HepG2 (cell line): Measurements from ENCODE around the gene MMP25. TPM values are rescaled to one million over a fixed set of nuclear protein-coding genes. Genes with fewer than 3 reads are reported as not detected.

Experiments
- ATAC-seq: fragments of 200-7000 bp; cut with Tn5 transposase; 3 replicates; pipeline ENCODE4 v1.9.1; 2020; ENCODE audit warnings: mild to moderate bottlenecking, moderate library complexity
- BruUV-seq: library from RNA; stranded (reverse); fragments of 400-500 nt; replicated peaks from 2 replicates; lab custom pipeline; 2021; lab: Mats Ljungman, UMichigan
- CTCF ChIA-PET: fragments of 300-600 bp; formaldehyde crosslinking; extraction: SDS; loops from one replicate; lab custom pipeline; 2021; ENCODE audit warnings: low total read pairs, inconsistent platforms, low intra/inter-chr PET ratio; lab: Yijun Ruan, JAX
- POLR2A ChIA-PET: fragments of 350-600 bp; sonication (Branson Sonifier 250); formaldehyde crosslinking; loops from one replicate; lab custom pipeline; 2020; ENCODE audit warnings: antibody characterized with exemption, inconsistent platforms; lab: Yijun Ruan, JAX
- DNase-seq: peaks from one replicate; pipeline ENCODE4 v3.0.0-alpha.2; 2015; ENCODE audit warnings: low spot score
- FAIRE-seq: peaks from 3 replicates; lab custom pipeline; 2011; peaks lifted over from hg19 to GRCh38; lab: Jason Lieb, UNC
- H2AFZ ChIP-seq: one replicate; pipeline ENCODE4 v1.6.1; 2011; ENCODE audit warnings: low read length, inconsistent platforms
- H3K27ac ChIP-seq: fragments of 300-600 bp; 3 replicates; pipeline ENCODE4 v1.8.0; 2011; ENCODE audit warnings: mixed run types, mild to moderate bottlenecking, mixed read lengths, low read length, inconsistent platforms; ENCODE audit not compliant: insufficient read depth; ENCODE audit errors: extremely low read length
- H3K27me3 ChIP-seq, 2 experiments: fragments of 200-600 bp in 1 of 2; 2 replicates in 1 of 2; 3 replicates in 1 of 2; pipeline versions ENCODE4 v1.6.0 to v1.8.0; 2011; ENCODE audit warnings: low read length in 2 of 2, mild to moderate bottlenecking in 2 of 2, moderate library complexity in 2 of 2, inconsistent platforms in 1 of 2; ENCODE audit not compliant: insufficient read depth in 2 of 2, control insufficient read depth in 1 of 2
- H3K36me3 ChIP-seq, 2 experiments: fragments of 200-600 bp in 1 of 2; replicated peaks in 1 of 2; 2 replicates in 1 of 2; 3 replicates in 1 of 2; pipeline versions ENCODE4 v1.5.1 to v1.8.0; 2011; ENCODE audit warnings: low read length in 2 of 2, inconsistent platforms in 1 of 2; ENCODE audit not compliant: insufficient read depth in 2 of 2, control insufficient read depth in 1 of 2
- H3K4me1 ChIP-seq: 2 replicates; pipeline ENCODE4 v1.5.1; 2012; ENCODE audit warnings: low read length, inconsistent platforms; ENCODE audit not compliant: insufficient read depth
- H3K4me2 ChIP-seq: 2 replicates; pipeline ENCODE4 v1.6.0; 2011; ENCODE audit warnings: low read depth, low read length, inconsistent platforms
- H3K4me3 ChIP-seq, 3 experiments: fragments of 200-600 bp in 1 of 3; sonication (generic), shearing (Covaris generic) in 1 of 3; replicated peaks in 1 of 3; 2 replicates each; pipeline ENCODE4 v1.5.1; 2011 to 2016; ENCODE audit warnings: low read length in 3 of 3, inconsistent platforms in 2 of 3, low read depth in 2 of 3, mild to moderate bottlenecking in 2 of 3, control low read depth in 1 of 3, mixed read lengths in 1 of 3; ENCODE audit not compliant: insufficient read depth in 1 of 3
- H3K79me2 ChIP-seq: one replicate; pipeline ENCODE4 v1.6.1; 2011; ENCODE audit warnings: low read length, inconsistent platforms; ENCODE audit not compliant: insufficient read depth
- H3K9ac ChIP-seq: 2 replicates; pipeline ENCODE4 v1.6.0; 2011; ENCODE audit warnings: mild to moderate bottlenecking, low read depth, low read length, inconsistent platforms; ENCODE audit not compliant: insufficient read depth
- H3K9me3 ChIP-seq: 2 replicates; pipeline ENCODE4 v1.5.1; 2012; ENCODE audit warnings: mild to moderate bottlenecking, low read length
- H4K20me1 ChIP-seq: 2 replicates; pipeline ENCODE4 v1.6.0; 2011; ENCODE audit warnings: inconsistent platforms, mild to moderate bottlenecking, low read length, moderate library complexity; ENCODE audit not compliant: insufficient read depth
- ATF1 ChIP-seq: IDR thresholded peaks from 2 replicates; pipeline ENCODE4 v1.6.1; 2016; ENCODE audit warnings: mild to moderate bottlenecking, control low read depth
- FOSL2 ChIP-seq: sonication (generic); formaldehyde crosslinking; IDR thresholded peaks from 2 replicates; pipeline ENCODE4 v1.4.0; 2020; ENCODE audit warnings: missing genetic modification reagents
- KDM3A ChIP-seq: IDR thresholded peaks from 2 replicates; pipeline ENCODE4 v1.6.1; 2018; ENCODE audit warnings: low read depth, missing compliant biosample characterization
- MIER2 ChIP-seq: IDR thresholded peaks from 2 replicates; pipeline ENCODE4 v1.6.1; 2016; ENCODE audit warnings: missing biosample characterization, missing genetic modification reagents
- RXRB ChIP-seq: IDR thresholded peaks from 2 replicates; pipeline ENCODE4 v1.6.1; 2016; ENCODE audit warnings: borderline replicate concordance, missing genetic modification reagents, missing compliant biosample characterization
- SMARCE1 ChIP-seq: fragments of 450-650 bp; IDR thresholded peaks from 2 replicates; pipeline ENCODE4 v1.6.1; 2017; ENCODE audit warnings: borderline replicate concordance
- ZKSCAN1 ChIP-seq: fragments of 150-350 bp; IDR thresholded peaks from 2 replicates; pipeline ENCODE4 v1.6.1; 2014; ENCODE audit warnings: low read length
- ZNF263 ChIP-seq: sonication (generic); formaldehyde crosslinking; IDR thresholded peaks from 2 replicates; pipeline ENCODE4 v1.4.0; 2020; ENCODE audit warnings: missing genetic modification reagents
- ZNF274 ChIP-seq: sonication (generic); formaldehyde crosslinking; IDR thresholded peaks from 2 replicates; pipeline ENCODE4 v1.5.1; 2020; ENCODE audit warnings: mild to moderate bottlenecking, missing genetic modification reagents
- ZNF547 ChIP-seq: sonication (generic); formaldehyde crosslinking; IDR thresholded peaks from 2 replicates; pipeline ENCODE4 v1.5.1; 2020; ENCODE audit warnings: mild to moderate bottlenecking, missing genetic modification reagents
- ZNF629 ChIP-seq: sonication (generic); formaldehyde crosslinking; conservative IDR thresholded peaks from 2 replicates; pipeline ENCODE4 v1.5.0; 2020; ENCODE audit warnings: missing genetic modification reagents
- WGBS: methylation state at CpG from one replicate; pipeline ENCODE4 v1.1.6; 2017; ENCODE audit warnings: low lambda C conversion rate; 5-methylcytosine and 5-hydroxymethylcytosine counted together
- in situ Hi-C: cut with HindIII; loops from 2 replicates; pipeline ENCODE4 v1.10.0; 2017; ENCODE audit warnings: low pct_unique_long_range_greater_than_20kb; ENCODE audit not compliant: extremely low pct_ligation_motif_present
- intact Hi-C: fragments of 100-400 bp; cut with micrococcal nuclease; formaldehyde crosslinking; loops from one replicate; pipeline ENCODE4 v1.10.0; 2022; ENCODE audit not compliant: unreplicated experiment
- polyA plus RNA-seq, 8 experiments: library from polyadenylated mRNA; depleted of rRNA in 3 of 8; stranded (reverse) in 7 of 8; unstranded in 1 of 8; fragments of >200 nt; fragmentation: Illumina TruSeq in 4 of 8; extraction: Trizol in 4 of 8; gene quantifications; 2 replicates each; pipeline versions ENCODE4 v1.2.1 to v1.2.3, GENCODE V29; 2011 to 2016; ENCODE audit warnings: low read depth in 4 of 8, missing spikeins in 1 of 8, mixed read lengths in 1 of 8; ENCODE audit not compliant: insufficient read depth in 1 of 8
- total RNA-seq, 5 experiments: library from RNA; depleted of rRNA; stranded (reverse); fragments of >200 nt; fragmentation: Illumina TruSeq; extraction: Trizol; gene quantifications; 2 replicates each; pipeline ENCODE4 v1.2.3, GENCODE V29; 2016; ENCODE audit warnings: low read depth in 1 of 5
- TF ChIP-seq, protein P1 (sequence below): sonication (generic); formaldehyde crosslinking; IDR thresholded peaks from 2 replicates; pipeline ENCODE4 v1.4.0; 2020; ENCODE audit warnings: missing genetic modification reagents, mild to moderate bottlenecking, borderline replicate concordance
- TF ChIP-seq, protein P2 (sequence below): sonication (generic); formaldehyde crosslinking; IDR thresholded peaks from 2 replicates; pipeline ENCODE4 v1.4.0; 2020; ENCODE audit warnings: mild to moderate bottlenecking, missing genetic modification reagents

The MMP25 gene
- total and polyA plus RNA-seq, 2 of the 13 experiments (the other 11 are each of a cell fraction or from before 2014, with no cell fraction given) = 0.04 to 0.08 TPM

DNA sequence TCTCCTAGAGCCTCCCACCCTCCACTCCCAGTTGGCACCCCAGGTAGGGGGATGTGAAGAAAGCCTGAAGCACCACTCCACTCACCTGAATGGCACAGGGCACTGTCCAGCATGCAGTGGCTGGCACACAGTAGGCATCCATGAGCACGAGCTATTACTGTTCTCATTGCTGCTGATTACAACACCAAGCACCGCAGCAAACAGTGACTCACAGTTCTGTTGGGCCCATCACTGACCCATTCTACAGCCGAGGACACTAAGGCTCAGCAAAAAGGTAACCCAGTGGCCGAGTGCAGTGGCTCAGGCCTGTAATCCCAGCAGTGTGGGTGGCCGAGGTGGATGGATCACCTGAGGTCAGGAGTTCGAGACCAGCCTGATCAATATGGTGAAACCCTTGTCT lies 50.0 kb downstream of the MMP25 start:
- 43% methylated on average over 2 of the region's 6 CpGs for WGBS
- CTCF ChIA-PET = interaction anchor here (1.4 kb wide), 1 partner anchor 36 kb away, joined by 7 read pairs; no protein-coding TSS in a partner anchor
- intact Hi-C loops = loop anchor here (5.0 kb wide), 1 partner anchor 36 kb away; no protein-coding TSS in a partner anchor
- no peak overlapping the region for H3K27ac ChIP-seq
- no peaks in the 10 kb centered on the region for H3K79me2 ChIP-seq
- in situ Hi-C loops = no loop called here
- FAIRE-seq (no peak), ATAC-seq (no peak)
- no peaks in the 10 kb centered on the region for H3K36me3 ChIP-seq
- POLR2A ChIA-PET = interaction anchor here (3.3 kb wide), 1 partner anchor 31 kb away, joined by 13 read pairs; the partner anchor contains the start of gene IL32
- no peaks in the 10 kb centered on the region for H4K20me1 ChIP-seq
- H3K27me3 ChIP-seq = peaks cover 0 to 24% of the 10 kb centered on the region in 2 experiments; a peak in 2 of 5 replicates
- peaks cover 42% of the 10 kb centered on the region for H3K4me1 ChIP-seq
- H2AFZ ChIP-seq = no peak overlapping the region
- peak; percentile 73; the same call in 1 of the 2 replicates for TF ChIP-seq ZKSCAN1
- peak; percentile 58 for TF ChIP-seq FOSL2
- TF ChIP-seq ZNF629 (CRISPR knock-in tag) = peak; percentile 79
- TF ChIP-seq RXRB = no peak
- TF ChIP-seq, protein P1, sequence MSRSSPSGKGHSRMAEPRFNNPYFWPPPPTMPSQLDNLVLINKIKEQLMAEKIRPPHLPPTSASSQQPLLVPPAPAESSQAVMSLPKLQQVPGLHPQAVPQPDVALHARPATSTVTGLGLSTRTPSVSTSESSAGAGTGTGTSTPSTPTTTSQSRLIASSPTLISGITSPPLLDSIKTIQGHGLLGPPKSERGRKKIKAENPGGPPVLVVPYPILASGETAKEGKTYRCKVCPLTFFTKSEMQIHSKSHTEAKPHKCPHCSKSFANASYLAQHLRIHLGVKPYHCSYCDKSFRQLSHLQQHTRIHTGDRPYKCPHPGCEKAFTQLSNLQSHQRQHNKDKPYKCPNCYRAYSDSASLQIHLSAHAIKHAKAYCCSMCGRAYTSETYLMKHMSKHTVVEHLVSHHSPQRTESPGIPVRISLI (CRISPR knock-in tag) = no peak
- TF ChIP-seq MIER2 = no peak
- no peak for TF ChIP-seq ZNF263 (CRISPR knock-in tag)
- no peak for TF ChIP-seq ATF1 (CRISPR knock-in tag)
- TF ChIP-seq, all 625 proteins: peak for 3
- BruUV-seq = no TSS peak
- no peak overlapping the region for H3K4me2 ChIP-seq
- no peaks in the 10 kb centered on the region for H3K9me3 ChIP-seq
- DNase-seq = no peak
- no peak overlapping the region for H3K9ac ChIP-seq
- H3K4me3 ChIP-seq = no peak overlapping the region

DNA sequence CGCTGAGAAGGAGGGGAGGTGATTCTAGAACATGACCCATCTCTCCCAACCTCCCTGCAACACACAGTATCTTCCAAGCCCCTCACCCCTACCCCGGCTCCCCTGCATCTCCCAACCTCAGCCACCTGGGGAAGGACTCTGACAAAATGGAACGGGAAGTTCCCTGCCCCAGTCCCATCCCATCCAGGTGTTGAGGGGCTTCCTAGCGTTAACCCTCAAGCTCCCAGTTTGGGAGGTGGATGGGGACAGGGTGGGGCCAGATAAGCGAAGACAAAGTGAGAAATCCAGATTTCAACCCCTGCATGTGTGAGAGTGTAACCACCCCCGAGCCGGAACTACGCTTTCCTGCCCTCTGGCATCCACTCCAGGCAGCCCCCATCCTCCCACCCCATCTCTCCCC lies 50.9 kb downstream of the MMP25 start:
- Histone ChIP-seq H3K4me3 (no peak overlapping the region), H3K27ac (no peak overlapping the region), H2AFZ (no peak overlapping the region), H3K4me1 (peaks cover 47% of the 10 kb centered on the region), H3K79me2 (no peaks in the 10 kb centered on the region), H3K4me2 (no peak overlapping the region), H3K9me3 (no peaks in the 10 kb centered on the region), H3K27me3 (peaks cover 0 to 22% of the 10 kb centered on the region in 2 experiments; a peak in 2 of 5 replicates), H3K9ac (no peak overlapping the region), H3K36me3 (no peaks in the 10 kb centered on the region), H4K20me1 (no peaks in the 10 kb centered on the region)
- CTCF ChIA-PET = no interaction called here
- intact Hi-C loops (loop anchor here (5.0 kb wide), 1 partner anchor 35 kb away; no protein-coding TSS in a partner anchor), in situ Hi-C loops (no loop called here)
- no TSS peak for BruUV-seq
- DNase-seq (no peak), ATAC-seq (no peak), FAIRE-seq (no peak)
- POLR2A ChIA-PET = interaction anchor here (1.6 to 3.3 kb wide), 2 partner anchors 32 kb away, joined by 6 to 13 read pairs; partner anchors contain the start of gene IL32
- WGBS = 63% methylated on average over 8 of the region's 8 CpGs
- no peak for TF ChIP-seq SMARCE1
- TF ChIP-seq, protein P2, sequence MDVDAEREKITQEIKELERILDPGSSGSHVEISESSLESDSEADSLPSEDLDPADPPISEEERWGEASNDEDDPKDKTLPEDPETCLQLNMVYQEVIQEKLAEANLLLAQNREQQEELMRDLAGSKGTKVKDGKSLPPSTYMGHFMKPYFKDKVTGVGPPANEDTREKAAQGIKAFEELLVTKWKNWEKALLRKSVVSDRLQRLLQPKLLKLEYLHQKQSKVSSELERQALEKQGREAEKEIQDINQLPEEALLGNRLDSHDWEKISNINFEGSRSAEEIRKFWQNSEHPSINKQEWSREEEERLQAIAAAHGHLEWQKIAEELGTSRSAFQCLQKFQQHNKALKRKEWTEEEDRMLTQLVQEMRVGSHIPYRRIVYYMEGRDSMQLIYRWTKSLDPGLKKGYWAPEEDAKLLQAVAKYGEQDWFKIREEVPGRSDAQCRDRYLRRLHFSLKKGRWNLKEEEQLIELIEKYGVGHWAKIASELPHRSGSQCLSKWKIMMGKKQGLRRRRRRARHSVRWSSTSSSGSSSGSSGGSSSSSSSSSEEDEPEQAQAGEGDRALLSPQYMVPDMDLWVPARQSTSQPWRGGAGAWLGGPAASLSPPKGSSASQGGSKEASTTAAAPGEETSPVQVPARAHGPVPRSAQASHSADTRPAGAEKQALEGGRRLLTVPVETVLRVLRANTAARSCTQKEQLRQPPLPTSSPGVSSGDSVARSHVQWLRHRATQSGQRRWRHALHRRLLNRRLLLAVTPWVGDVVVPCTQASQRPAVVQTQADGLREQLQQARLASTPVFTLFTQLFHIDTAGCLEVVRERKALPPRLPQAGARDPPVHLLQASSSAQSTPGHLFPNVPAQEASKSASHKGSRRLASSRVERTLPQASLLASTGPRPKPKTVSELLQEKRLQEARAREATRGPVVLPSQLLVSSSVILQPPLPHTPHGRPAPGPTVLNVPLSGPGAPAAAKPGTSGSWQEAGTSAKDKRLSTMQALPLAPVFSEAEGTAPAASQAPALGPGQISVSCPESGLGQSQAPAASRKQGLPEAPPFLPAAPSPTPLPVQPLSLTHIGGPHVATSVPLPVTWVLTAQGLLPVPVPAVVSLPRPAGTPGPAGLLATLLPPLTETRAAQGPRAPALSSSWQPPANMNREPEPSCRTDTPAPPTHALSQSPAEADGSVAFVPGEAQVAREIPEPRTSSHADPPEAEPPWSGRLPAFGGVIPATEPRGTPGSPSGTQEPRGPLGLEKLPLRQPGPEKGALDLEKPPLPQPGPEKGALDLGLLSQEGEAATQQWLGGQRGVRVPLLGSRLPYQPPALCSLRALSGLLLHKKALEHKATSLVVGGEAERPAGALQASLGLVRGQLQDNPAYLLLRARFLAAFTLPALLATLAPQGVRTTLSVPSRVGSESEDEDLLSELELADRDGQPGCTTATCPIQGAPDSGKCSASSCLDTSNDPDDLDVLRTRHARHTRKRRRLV (CRISPR knock-in tag) = no peak
- TF ChIP-seq ZNF274 (CRISPR knock-in tag) = no peak
- TF ChIP-seq KDM3A (CRISPR knock-in tag) = no peak
- no peak for TF ChIP-seq ZNF547 (CRISPR knock-in tag)
